SK-MEL-5 (cell line): ENCODE data around the gene NR2C2. TPM values are rescaled to one million over a fixed set of nuclear protein-coding genes. Genes with fewer than 3 reads are reported as not detected.

ENCODE experiments used
- total RNA-seq: library from RNA; depleted of rRNA; stranded (reverse); fragments of >200 nt; shearing (Covaris generic); gene quantifications from 2 replicates; pipeline ENCODE4 v1.2.3, GENCODE V29; 2014; rRNA removed

The NR2C2 gene
- total RNA-seq, 1 experiment from 2014 or later, result 20.7 TPM

Other genes with a start within 250 kb of the NR2C2 start
- not detected in 2 replicates for gene FGD5, start 128.6 kb upstream of the NR2C2 start, total RNA-seq
- gene MRPS25, start 117.7 kb downstream of the NR2C2 start, total RNA-seq, result 95.0 and 97.0 TPM in 2 replicates
- 21.2 and 22.1 TPM in 2 replicates for gene RBSN, start 151.6 kb downstream of the NR2C2 start, total RNA-seq